Upper lobe of left lung (tissue), 4 donors: ENCODE results near the gene EREG.

Experiments
- POLR2AphosphoS5 ChIP-seq, 2 donors: sonication (generic); formaldehyde crosslinking; IDR thresholded peaks; one replicate each; pipeline ENCODE4 v1.5.1; 2017; ENCODE audit warnings: antibody characterized with exemption in 2 of 2
- TF ChIP-seq, protein P1 (sequence below), 6 experiments: fragments of 450-650 bp in 4 of 6; fragments of 200-600 bp in 2 of 6; sonication (generic) in 2 of 6; IDR thresholded peaks; one replicate each; pipeline ENCODE4 v1.5.1; 2016 to 2019; ENCODE audit warnings: antibody characterized with exemption in 6 of 6

DNA sequence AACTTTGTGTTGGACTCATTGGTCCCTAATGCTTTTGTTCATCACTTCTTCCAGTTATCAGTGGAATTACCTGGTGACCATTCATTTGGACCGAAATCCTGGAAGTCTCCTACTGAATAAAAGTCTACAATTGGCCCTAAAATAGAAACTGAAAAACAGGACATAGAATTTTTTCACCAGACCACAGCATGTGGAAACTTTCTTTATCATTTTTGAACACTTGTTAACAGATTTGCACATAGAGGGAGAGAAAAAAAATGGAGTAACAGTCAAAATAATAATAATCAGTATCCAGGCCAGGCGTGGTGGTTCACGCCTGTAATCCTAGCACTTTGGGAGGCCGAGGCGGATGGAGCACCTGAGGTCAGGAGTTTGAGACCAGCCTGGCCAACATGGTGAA is 49.6 kb upstream of the EREG start:
- TF ChIP-seq, protein P1, sequence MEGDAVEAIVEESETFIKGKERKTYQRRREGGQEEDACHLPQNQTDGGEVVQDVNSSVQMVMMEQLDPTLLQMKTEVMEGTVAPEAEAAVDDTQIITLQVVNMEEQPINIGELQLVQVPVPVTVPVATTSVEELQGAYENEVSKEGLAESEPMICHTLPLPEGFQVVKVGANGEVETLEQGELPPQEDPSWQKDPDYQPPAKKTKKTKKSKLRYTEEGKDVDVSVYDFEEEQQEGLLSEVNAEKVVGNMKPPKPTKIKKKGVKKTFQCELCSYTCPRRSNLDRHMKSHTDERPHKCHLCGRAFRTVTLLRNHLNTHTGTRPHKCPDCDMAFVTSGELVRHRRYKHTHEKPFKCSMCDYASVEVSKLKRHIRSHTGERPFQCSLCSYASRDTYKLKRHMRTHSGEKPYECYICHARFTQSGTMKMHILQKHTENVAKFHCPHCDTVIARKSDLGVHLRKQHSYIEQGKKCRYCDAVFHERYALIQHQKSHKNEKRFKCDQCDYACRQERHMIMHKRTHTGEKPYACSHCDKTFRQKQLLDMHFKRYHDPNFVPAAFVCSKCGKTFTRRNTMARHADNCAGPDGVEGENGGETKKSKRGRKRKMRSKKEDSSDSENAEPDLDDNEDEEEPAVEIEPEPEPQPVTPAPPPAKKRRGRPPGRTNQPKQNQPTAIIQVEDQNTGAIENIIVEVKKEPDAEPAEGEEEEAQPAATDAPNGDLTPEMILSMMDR (IDR thresholded peaks at IDR 0.05): no peak
- no peak for TF ChIP-seq POLR2AphosphoS5 (IDR thresholded peaks at IDR 0.05)
